Neutrophil (primary cell): ENCODE data around the gene SNRNP200.
A peak's percentile ranks its signal among the peaks of the same experiment; 100 is the strongest.

Source experiments
- H3K27ac ChIP-seq: fragments of 200-600 bp; sonication (generic); 2 replicates; pipeline ENCODE4 v1.5.1; 2016; ENCODE audit warnings: mild to moderate bottlenecking, moderate library complexity
- H3K27me3 ChIP-seq: fragments of 200-600 bp; sonication (generic); 2 replicates; pipeline ENCODE4 v1.6.0; 2016; ENCODE audit warnings: mild to moderate bottlenecking
- H3K36me3 ChIP-seq: fragments of 200-600 bp; sonication (generic); 2 replicates; pipeline ENCODE4 v1.5.1; 2017
- H3K4me1 ChIP-seq, 2 experiments: fragments of 200-600 bp in 1 of 2; sonication (generic) in 1 of 2; 1 replicate in 1 of 2; 2 replicates in 1 of 2; pipeline versions ENCODE4 v1.5.1 to v1.6.1; 2013 to 2016; ENCODE audit warnings: low read depth in 1 of 2, low read length in 1 of 2, mild to moderate bottlenecking in 1 of 2, moderate library complexity in 1 of 2; ENCODE audit not compliant: control insufficient read depth in 1 of 2, insufficient read depth in 1 of 2
- H3K4me3 ChIP-seq, 2 experiments: fragments of 200-600 bp in 1 of 2; sonication (generic) in 1 of 2; 1 replicate in 1 of 2; 2 replicates in 1 of 2; pipeline ENCODE4 v1.5.1; 2013 to 2016; ENCODE audit warnings: low read depth in 1 of 2, low read length in 1 of 2, mild to moderate bottlenecking in 1 of 2, moderate library complexity in 1 of 2
- H3K9me3 ChIP-seq: fragments of 200-600 bp; sonication (generic); 2 replicates; pipeline ENCODE4 v1.5.1; 2016
- TF ChIP-seq, protein P1 (sequence below): fragments of 200-600 bp; sonication (generic); IDR thresholded peaks from 2 replicates; pipeline ENCODE4 v1.5.1; 2016; ENCODE audit warnings: antibody characterized with exemption

SNRNP200 gene

DNA sequence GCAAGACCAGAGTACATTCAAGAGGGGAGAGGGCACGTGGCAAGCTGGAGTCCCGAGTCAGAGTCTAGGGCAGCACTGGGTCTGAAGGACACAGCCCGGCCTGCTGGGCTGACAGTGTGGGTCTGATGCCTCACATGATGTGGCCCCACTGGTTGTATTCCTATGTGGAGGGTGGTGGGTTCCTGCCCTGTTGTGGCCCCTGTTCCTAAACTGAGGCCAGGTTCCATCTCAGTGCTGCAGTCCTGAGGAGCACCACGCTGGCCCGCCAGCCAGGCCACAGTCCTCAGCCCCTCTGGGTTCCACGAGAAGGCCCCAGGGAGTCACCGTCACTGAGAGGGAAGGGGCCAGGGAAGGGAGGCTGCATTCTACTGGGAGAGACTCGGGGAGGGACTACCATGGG, 52.8 kb downstream of the SNRNP200 start:
- Histone ChIP-seq H3K4me1 (peaks cover 28 to 41% of the 10 kb centered on the region in 2 experiments), H3K27me3 (no peaks in the 10 kb centered on the region), H3K27ac (peak overlapping the region; percentile 56), H3K9me3 (no peaks in the 10 kb centered on the region), H3K4me3 (no peak overlapping the region), H3K36me3 (peaks cover 76% of the 10 kb centered on the region)
- TF ChIP-seq, protein P1, sequence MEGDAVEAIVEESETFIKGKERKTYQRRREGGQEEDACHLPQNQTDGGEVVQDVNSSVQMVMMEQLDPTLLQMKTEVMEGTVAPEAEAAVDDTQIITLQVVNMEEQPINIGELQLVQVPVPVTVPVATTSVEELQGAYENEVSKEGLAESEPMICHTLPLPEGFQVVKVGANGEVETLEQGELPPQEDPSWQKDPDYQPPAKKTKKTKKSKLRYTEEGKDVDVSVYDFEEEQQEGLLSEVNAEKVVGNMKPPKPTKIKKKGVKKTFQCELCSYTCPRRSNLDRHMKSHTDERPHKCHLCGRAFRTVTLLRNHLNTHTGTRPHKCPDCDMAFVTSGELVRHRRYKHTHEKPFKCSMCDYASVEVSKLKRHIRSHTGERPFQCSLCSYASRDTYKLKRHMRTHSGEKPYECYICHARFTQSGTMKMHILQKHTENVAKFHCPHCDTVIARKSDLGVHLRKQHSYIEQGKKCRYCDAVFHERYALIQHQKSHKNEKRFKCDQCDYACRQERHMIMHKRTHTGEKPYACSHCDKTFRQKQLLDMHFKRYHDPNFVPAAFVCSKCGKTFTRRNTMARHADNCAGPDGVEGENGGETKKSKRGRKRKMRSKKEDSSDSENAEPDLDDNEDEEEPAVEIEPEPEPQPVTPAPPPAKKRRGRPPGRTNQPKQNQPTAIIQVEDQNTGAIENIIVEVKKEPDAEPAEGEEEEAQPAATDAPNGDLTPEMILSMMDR: no peak

DNA sequence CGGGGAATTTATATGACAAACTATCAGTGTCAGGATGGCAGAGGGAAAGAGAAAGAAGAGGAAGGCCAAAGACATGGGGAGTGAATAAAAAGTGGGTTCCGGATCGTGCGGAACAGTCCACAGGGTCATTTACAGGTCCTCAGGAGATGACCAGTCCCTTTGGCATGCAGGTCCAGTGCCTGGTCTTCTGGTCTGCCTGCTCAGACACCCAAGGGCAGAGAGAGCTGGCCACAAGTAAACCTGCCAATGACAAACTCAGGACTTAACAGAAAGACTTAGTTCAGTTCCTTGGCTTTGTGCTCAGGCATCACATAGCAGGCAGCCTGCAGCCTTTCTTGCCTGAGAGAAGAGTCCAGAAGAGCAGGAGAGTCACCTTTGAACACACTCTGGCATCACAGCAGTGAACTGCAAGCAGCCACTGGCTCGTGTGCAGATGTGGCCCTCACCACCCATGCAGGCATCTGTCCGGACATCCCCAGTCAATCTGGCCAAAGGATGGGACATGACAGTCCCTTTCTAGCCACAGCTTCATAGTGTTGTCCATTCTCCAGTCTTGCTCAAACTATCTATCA, 53.5 kb downstream of the SNRNP200 start:
- Histone ChIP-seq H3K27ac (peak overlapping the region; percentile 56), H3K9me3 (no peaks in the 10 kb centered on the region), H3K4me3 (no peak overlapping the region), H3K27me3 (no peaks in the 10 kb centered on the region), H3K36me3 (peaks cover 81% of the 10 kb centered on the region), H3K4me1 (peaks cover 25 to 41% of the 10 kb centered on the region in 2 experiments)
- TF ChIP-seq, protein P1: no peak

DNA sequence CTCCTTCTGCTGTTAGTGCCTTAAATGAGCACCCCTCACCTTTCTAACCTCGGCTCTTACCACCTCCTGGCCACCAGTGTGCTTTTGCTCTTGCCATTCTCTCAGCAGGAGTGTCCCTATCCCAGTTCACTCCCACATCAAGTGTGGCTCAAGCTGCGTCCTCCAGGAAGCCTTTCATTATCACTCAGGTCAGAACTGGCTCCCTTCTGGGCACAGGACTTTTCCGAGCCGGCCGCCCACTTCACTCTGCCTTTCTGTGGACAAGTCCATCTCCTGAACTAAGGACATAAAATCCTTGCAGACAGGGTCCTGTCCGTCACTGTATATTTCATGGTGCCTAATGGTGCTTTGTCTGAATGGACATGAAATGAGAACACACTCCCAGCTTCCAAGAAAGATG, 55.2 kb downstream of the SNRNP200 start:
- Histone ChIP-seq H3K9me3 (no peaks in the 10 kb centered on the region), H3K4me1 (peaks cover 25 to 42% of the 10 kb centered on the region in 2 experiments), H3K27me3 (no peaks in the 10 kb centered on the region), H3K4me3 (no peak overlapping the region), H3K27ac (peak overlapping the region; percentile 99), H3K36me3 (peaks cover 71% of the 10 kb centered on the region)
- TF ChIP-seq, protein P1: no peak

DNA sequence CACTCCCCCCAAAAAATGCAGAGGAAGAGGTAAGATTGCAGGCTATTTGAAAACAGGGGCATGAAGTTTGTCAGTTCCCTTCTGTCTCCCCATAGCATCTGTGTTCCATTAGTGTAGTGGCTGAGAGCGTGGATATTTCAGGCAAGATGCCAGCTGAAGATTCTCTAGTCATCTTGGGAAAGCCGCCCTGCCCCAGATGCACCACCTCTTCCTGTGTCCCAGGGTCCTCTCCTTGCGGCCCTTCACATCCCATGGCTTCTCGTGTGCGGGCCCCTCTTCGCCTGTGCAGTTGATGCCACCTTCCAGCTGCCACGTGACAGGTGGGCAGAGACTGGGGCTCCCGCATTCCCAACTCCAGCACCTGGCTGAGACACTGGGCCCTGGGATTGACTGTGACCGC, 55.7 kb downstream of the SNRNP200 start:
- Histone ChIP-seq H3K27me3 (no peaks in the 10 kb centered on the region), H3K9me3 (no peaks in the 10 kb centered on the region), H3K4me3 (no peak overlapping the region), H3K27ac (peak overlapping the region; percentile 99), H3K36me3 (peaks cover 65% of the 10 kb centered on the region), H3K4me1 (peaks cover 26 to 42% of the 10 kb centered on the region in 2 experiments)
- TF ChIP-seq, protein P1: no peak

DNA sequence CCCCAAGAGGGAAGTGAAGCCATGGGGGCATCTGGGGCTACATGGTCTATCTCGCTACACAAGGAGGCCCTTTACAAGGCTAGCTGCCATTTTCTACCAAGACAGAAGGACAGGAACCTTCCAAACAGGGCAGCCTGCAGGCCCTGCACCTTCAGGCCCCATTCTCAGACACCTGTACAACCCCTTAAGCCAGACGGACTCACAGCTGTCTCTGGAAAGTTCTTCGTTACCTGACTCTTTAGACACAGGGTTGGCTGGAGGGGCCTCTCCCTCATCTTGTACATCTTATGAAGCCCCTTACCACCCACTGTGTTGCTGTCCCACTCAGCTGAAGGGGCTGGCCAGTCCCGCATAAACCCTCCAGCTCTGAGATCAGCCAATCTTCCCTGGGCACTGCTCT, 56.7 kb downstream of the SNRNP200 start:
- peak overlapping the region; percentile 99 for H3K27ac ChIP-seq
- peaks cover 36 to 45% of the 10 kb centered on the region in 2 experiments for H3K4me1 ChIP-seq
- H3K36me3 ChIP-seq: peaks cover 55% of the 10 kb centered on the region
- no peaks in the 10 kb centered on the region for H3K27me3 ChIP-seq
- H3K4me3 ChIP-seq: no peak overlapping the region
- TF ChIP-seq, protein P1: no peak
- no peaks in the 10 kb centered on the region for H3K9me3 ChIP-seq
